ENCODE results near the gene PRPF38B.

GRCh38 chr1:108728327-108728923 is 36.3 kb downstream of the PRPF38B start:
- TF ChIP-seq NFIC (IDR thresholded peaks at IDR 0.05) (no peak), TAF1 (IDR thresholded peaks at IDR 0.05; ENCODE audit: low read depth) (no peak)

Measured in Ishikawa (cell line).